ENCODE results near the gene BDH2. TPM values are rescaled to one million over a fixed set of nuclear protein-coding genes. Genes with fewer than 3 reads are reported as not detected.
A peak's percentile ranks its signal among the peaks of the same experiment; 100 is the strongest.

Gene BDH2
- total RNA-seq, 1 experiment from 2014 or later: 10.1 TPM

DNA sequence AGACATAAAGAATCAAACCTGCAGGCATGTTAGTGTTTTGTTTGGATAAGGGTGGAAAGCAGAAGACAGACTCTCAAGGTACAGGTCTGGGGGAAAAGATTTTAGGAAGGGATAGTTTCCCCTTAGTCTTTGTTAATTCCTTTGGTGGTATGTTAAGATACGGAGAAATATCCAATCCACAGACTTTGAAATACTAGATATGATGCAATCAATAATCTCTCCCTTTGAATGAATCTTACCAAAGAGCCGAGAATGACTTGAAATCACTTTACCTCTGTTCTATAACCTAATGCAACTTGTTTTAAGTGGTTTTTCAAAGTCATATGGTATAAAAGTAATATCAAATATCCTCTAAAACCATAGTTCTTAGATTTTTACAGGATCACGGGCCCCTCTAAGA, 5.3 kb upstream of the BDH2 start:
- ChIA-PET POLR2A (ENCODE audit: unreplicated experiment) (no interaction called here), CTCF (no interaction called here)
- 0 out of 2 replicates have a peak, but pooled peaks cover 5% of the 10 kb centered on the region for H3K36me3 ChIP-seq (ENCODE audit: low read depth)

DNA sequence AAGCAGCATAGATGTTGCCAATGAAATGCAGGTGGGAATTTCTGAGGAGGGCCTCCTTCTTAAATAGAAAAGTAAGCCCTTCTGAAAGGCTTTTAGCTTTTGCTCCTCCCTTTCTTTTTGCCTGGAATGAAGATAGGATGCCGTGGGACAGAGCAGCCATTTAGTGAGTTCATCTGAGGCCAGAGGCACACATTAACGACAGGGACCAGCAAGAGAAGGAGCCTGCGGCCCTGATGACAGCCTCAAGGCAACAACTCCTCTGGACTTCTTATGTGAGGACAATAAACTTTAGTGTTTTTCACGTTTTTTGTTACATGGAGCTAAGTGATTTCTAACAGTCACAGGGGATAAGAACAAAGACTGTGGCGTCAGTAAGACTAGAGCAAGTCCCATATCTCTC, 1.1 kb upstream of the BDH2 start:
- Histone ChIP-seq H3K9me2 (ENCODE audit: insufficient read depth) (no peaks in the 10 kb centered on the region), H3K27ac (no peak overlapping the region), H3K36me3 (ENCODE audit: low read depth) (no peaks in the 10 kb centered on the region), H2AFZ (no peak overlapping the region), H3F3A (ENCODE audit: insufficient read depth, low read depth) (no peaks in the 10 kb centered on the region), H3K9me3 (ENCODE audit: insufficient read depth, low read depth) (no peaks in the 10 kb centered on the region), H4K20me1 (ENCODE audit: insufficient read depth) (no peaks in the 10 kb centered on the region), H3K4me3 (no peak overlapping the region), H3K27me3 (ENCODE audit: insufficient read depth, low read depth) (no peaks in the 10 kb centered on the region), H3K4me1 (replicated peaks; ENCODE audit: insufficient read depth) (no peaks in the 10 kb centered on the region), H3K4me2 (no peak overlapping the region), H3K79me2 (ENCODE audit: low read depth) (no peaks in the 10 kb centered on the region)
- CTCF ChIA-PET: interaction anchor here (1.3 kb wide), 1 partner anchor 670 kb away, joined by 5 read pairs; no protein-coding TSS in a partner anchor
- no peak for DNase-seq
- intact Hi-C loops (cut with micrococcal nuclease; ENCODE audit: unreplicated experiment): no loop called here
- POLR2A ChIA-PET (ENCODE audit: unreplicated experiment): no interaction called here
- no peak for TF ChIP-seq EZH2 (IDR thresholded peaks at IDR 0.05; ENCODE audit: low read depth)
- TF ChIP-seq, protein P1, sequence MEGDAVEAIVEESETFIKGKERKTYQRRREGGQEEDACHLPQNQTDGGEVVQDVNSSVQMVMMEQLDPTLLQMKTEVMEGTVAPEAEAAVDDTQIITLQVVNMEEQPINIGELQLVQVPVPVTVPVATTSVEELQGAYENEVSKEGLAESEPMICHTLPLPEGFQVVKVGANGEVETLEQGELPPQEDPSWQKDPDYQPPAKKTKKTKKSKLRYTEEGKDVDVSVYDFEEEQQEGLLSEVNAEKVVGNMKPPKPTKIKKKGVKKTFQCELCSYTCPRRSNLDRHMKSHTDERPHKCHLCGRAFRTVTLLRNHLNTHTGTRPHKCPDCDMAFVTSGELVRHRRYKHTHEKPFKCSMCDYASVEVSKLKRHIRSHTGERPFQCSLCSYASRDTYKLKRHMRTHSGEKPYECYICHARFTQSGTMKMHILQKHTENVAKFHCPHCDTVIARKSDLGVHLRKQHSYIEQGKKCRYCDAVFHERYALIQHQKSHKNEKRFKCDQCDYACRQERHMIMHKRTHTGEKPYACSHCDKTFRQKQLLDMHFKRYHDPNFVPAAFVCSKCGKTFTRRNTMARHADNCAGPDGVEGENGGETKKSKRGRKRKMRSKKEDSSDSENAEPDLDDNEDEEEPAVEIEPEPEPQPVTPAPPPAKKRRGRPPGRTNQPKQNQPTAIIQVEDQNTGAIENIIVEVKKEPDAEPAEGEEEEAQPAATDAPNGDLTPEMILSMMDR (conservative IDR thresholded peaks at IDR 0.05): no peak
- BruUV-seq (replicated peaks): no TSS peak

More for the DNA sequence above, 5.3 kb upstream of the BDH2 start:
- H3K4me1 ChIP-seq (replicated peaks; ENCODE audit: insufficient read depth): no peaks in the 10 kb centered on the region
- TF ChIP-seq, protein P1 (conservative IDR thresholded peaks at IDR 0.05): no peak
- TF ChIP-seq EZH2 (IDR thresholded peaks at IDR 0.05; ENCODE audit: low read depth): no peak
- no peaks in the 10 kb centered on the region for H3K9me2 ChIP-seq (ENCODE audit: insufficient read depth)
- H3K4me2 ChIP-seq: no peak overlapping the region
- intact Hi-C loops (cut with micrococcal nuclease; ENCODE audit: unreplicated experiment): no loop called here
- H3K4me3 ChIP-seq: no peak overlapping the region
- no peaks in the 10 kb centered on the region for H3K27me3 ChIP-seq (ENCODE audit: insufficient read depth, low read depth)
- BruUV-seq (replicated peaks): no TSS peak
- H3K79me2 ChIP-seq (ENCODE audit: low read depth): no peaks in the 10 kb centered on the region
- no peaks in the 10 kb centered on the region for H3F3A ChIP-seq (ENCODE audit: insufficient read depth, low read depth)
- H3K27ac ChIP-seq: no peak overlapping the region
- no peaks in the 10 kb centered on the region for H3K9me3 ChIP-seq (ENCODE audit: insufficient read depth, low read depth)
- no peak for DNase-seq
- no peaks in the 10 kb centered on the region for H4K20me1 ChIP-seq (ENCODE audit: insufficient read depth)
- no peak overlapping the region for H2AFZ ChIP-seq

DNA sequence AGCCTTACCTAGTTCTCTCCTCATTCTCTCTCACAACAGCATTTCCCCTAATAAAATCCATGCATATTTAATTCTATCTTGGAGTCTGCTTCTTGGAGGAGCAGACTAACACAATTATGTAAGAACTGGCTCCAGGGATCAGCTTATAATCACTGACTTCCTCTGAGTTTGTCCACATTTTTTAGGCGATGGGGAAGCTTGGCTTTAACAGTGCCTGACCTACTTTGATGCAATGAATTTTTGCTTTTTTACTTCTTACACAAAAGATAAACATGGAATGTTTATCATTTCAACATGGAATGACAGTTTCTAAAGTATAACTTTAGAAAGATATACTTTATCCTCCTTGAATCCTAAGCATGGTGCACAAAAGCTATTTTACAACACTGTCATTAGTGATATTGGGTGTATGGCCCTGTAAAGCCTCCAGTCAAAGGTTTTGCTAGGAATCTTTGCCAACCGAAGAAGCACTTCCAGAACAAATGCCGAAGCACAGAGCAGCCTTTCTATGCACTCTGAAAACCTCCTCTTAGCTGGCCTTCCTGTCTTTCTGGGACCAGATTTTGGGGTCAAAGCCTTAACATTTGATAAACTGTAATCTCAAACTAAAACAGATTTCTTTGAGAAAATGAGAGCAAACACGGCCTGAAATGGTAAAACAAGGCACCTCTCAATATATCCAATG, 736 bp downstream of the BDH2 start:
- H3K79me2 ChIP-seq (ENCODE audit: low read depth): no peaks in the 10 kb centered on the region
- peak overlapping the region; percentile 74 for H2AFZ ChIP-seq
- no peaks in the 10 kb centered on the region for H4K20me1 ChIP-seq (ENCODE audit: insufficient read depth)
- H3K4me1 ChIP-seq (replicated peaks; ENCODE audit: insufficient read depth): no peaks in the 10 kb centered on the region
- no peak for TF ChIP-seq EZH2 (IDR thresholded peaks at IDR 0.05; ENCODE audit: low read depth)
- TF ChIP-seq, protein P1 (conservative IDR thresholded peaks at IDR 0.05): no peak
- no peaks in the 10 kb centered on the region for H3K9me3 ChIP-seq (ENCODE audit: insufficient read depth, low read depth)
- H3K27ac ChIP-seq: no peak overlapping the region
- CTCF ChIA-PET: interaction anchor here (0.5 kb wide), 1 partner anchor 668 kb away, joined by 13 read pairs; no protein-coding TSS in a partner anchor
- intact Hi-C loops (cut with micrococcal nuclease; ENCODE audit: unreplicated experiment): loop anchor here (5.0 to 10.0 kb wide), 4 partner anchors 82 to 834 kb away; partner anchors contain the start of genes SLC39A8 and SLC9B1
- BruUV-seq (replicated peaks): no TSS peak
- no peak for DNase-seq
- POLR2A ChIA-PET (ENCODE audit: unreplicated experiment): no interaction called here
- peak overlapping the region; percentile 76 for H3K4me2 ChIP-seq
- no peaks in the 10 kb centered on the region for H3K9me2 ChIP-seq (ENCODE audit: insufficient read depth)
- no peaks in the 10 kb centered on the region for H3F3A ChIP-seq (ENCODE audit: insufficient read depth, low read depth)
- no peaks in the 10 kb centered on the region for H3K27me3 ChIP-seq (ENCODE audit: insufficient read depth, low read depth)
- peak overlapping the region; percentile 52; the same call in 1 of the 2 replicates for H3K4me3 ChIP-seq
- no peaks in the 10 kb centered on the region for H3K36me3 ChIP-seq (ENCODE audit: low read depth)
